ENCODE data around the gene PSMA5.

GRCh38 chr1:109388208-109388711, 38.0 kb downstream of the PSMA5 start:
- TF ChIP-seq GATA2 (IDR thresholded peaks at IDR 0.05; ENCODE audit: low read depth, low read length) = no peak
- TF ChIP-seq GATA3 (IDR thresholded peaks at IDR 0.05; ENCODE audit: low read depth, low read length) = no peak

All from SH-SY5Y (cell line).